ENCODE data around the gene KLRC1.

- TF ChIP-seq CTCF (IDR thresholded peaks at IDR 0.05) (no peak), POLR2A (IDR thresholded peaks at IDR 0.05) (no peak), EP300 (IDR thresholded peaks at IDR 0.05) (no peak)
Observed at GRCh38 chr12:10406725-10407124, 46.5 kb downstream of the KLRC1 start.

Measured in ovary (tissue), 3 donors.